ENCODE measurements around the gene CGNL1.

CGNL1 gene

DNA sequence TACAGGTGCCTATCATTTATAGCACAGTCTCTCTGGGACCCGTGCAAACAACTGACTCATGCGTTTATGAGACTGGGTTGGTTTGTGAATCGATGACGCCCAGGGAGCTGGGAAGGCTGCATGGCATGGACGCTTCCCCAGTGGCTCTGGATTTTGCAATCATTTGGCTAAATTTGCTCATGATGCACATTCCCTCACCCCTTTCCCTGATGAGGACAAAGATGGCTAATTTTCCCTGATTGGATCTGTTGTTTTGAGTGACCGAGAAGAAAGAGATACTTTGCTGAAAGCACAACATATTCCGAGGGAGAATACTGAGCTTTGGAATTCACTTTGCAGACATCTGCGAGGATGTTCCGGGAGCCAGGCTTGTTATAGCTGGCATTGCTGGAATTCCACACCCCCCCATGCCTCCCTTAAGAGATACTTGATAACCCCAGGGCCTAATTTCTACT lies 51.1 kb downstream of the CGNL1 start:
- no peak for DNase-seq

- no peak for DNase-seq
Measured at GRCh38 chr15:57432141-57432741, 55.9 kb downstream of the CGNL1 start.

- DNase-seq: no peak
Measured at GRCh38 chr15:57436166-57436565, 59.9 kb downstream of the CGNL1 start.

DNA sequence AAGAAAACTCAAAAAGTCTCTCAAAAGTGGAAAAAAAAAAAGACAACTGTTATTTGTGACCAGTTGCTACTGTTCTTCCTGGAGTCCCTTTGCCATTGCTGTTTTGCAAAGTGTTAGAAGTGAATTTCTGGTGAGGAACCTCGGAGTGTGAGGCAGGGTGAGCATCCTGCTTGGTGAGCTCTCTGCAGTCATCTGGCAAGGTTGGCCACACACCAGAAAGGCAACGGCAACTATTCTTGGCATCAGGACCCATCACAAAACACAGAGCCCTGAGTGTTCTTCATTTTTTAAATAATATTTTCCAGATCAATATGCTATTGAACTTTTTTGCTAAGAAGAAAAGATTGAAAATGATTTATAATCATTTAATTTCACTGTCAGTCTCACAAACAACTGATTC lies 60.7 kb downstream of the CGNL1 start:
- DNase-seq: no peak

GRCh38 chr15:57437564-57437963 lies 61.3 kb downstream of the CGNL1 start:
- no peak for DNase-seq

DNA sequence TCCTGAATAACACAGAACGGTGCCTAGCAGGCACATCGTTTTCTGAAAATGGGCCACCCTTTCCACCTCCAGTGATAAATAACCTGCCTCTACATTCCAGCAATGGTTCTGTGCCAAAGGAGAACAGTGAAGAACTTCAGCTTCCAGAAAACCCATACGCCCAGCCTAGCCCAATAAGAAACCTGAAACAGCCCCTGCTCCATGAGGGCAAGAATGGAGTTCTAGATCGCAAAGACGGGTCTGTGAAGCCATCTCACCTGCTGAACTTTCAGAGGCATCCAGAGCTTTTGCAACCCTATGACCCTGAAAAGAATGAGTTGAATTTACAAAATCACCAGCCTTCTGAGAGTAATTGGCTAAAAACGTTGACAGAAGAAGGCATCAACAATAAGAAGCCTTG lies 61.9 kb downstream of the CGNL1 start:
- DNase-seq: no peak

- no peak for DNase-seq
Measured at GRCh38 chr15:57439128-57440027, 63.1 kb downstream of the CGNL1 start.

DNA sequence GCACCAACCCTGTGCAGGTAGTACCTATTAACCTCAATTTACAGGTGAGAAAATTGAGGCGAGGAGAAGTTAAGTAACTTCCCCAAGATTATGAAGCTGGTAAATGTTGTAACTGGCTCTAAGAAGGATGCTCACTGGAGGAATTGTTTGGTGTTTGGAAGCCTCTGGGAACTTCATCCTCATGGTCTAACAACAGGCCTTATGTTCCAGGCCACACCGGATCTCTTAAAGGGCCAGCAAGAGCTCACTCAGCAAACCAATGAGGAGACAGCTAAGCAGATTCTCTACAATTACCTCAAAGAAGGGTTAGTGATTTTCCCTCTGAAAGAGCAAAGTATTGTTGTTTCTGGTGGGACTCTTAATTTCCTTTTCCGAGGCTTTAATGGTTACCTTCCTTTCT lies 63.9 kb downstream of the CGNL1 start:
- no peak for DNase-seq

GRCh38 chr15:57440799-57441198 lies 64.5 kb downstream of the CGNL1 start:
- no peak for DNase-seq

DNA sequence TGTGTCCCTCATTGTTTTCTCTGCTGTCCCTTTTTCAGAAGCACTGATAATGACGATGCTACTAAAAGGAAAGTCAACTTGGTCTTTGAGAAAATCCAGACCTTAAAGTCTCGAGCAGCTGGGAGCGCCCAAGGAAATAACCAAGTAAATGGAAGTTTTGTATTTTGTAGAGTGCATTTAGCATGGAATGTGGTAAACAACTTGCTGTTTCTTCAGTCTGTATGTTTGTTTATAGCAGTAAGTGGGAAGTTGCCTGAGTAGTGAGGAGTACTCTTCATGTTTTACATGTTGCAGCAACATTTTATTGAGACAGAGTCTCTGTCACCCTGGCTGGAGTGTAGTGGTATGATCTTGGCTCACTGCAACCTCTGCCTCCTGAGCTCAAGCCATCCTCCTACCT lies 66.0 kb downstream of the CGNL1 start:
- no peak for DNase-seq

DNA sequence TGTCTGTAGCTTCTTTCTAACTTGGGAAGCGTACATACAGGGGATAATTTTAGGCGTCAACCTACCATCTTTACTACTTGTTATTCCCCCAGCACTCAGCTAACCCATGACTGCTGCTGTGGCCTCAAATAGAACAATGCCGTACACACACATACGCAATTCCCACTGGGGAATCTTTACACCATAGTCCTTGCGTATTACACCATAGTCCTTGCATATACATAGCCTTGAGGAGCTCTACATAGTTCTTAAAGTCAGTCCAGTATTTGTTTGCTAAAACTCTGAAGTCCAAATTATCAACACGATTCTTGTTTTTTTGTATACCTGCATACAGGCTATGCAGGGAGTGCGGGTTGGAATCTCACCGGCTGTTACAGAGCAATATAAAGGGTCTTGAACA lies 67.2 kb downstream of the CGNL1 start:
- DNase-seq: no peak

- no peak for DNase-seq
Measured at GRCh38 chr15:57444877-57445513, 68.7 kb downstream of the CGNL1 start.

DNA sequence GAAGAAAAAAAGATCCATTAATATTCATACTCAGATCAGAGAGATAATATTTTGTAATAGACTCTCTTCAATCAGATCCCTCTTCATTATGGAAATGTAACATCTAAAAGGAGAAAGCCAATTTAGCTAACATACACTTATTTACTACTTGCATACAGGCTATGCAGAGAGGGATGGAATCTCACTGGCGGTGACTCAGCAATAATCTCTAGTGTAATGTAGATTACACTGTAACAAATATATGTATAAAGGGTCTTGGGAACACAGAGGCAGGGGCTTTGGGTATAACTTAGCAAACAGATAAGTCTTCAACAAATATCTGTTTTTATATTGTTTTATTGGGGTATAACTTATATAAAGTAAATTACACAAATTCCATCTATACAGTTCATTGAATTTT lies 69.6 kb downstream of the CGNL1 start:
- DNase-seq: no peak

DNA sequence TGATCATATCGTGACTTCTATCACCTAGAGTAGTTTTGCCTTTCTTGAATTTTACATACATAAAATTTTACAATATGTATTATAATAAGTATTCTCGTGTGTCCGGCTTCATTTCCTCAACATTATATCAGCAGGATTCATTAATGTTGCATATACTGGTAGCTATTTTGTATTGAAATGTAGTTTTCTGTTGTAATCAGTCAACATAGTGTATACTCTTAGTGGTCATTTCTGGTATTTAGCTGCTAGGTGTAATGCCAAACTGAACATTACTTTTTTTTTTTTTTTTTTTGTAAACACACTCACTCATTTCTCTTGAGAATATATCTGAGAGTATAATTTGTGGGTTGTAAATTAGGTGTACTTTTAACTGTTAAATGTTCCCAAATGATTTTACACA lies 70.1 kb downstream of the CGNL1 start:
- no peak for DNase-seq

DNA sequence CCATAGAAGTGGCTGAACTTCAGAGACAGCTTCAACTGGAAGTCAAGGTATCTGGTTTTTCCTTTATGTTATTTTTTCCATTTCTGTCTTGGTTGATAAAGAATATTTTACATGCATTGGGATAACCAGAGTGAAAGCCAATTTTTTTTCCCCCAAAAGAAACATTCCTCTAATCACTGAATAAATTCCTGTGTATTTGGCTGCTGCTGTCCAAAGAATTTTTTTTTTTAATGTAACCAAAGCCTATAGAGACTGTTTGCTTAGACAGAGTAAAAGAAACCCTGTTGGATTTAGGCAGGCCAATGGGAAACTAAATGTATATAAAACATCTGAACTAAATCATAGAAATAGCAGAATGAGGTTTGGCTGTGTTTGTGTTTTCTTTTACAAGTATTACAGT lies 75.2 kb downstream of the CGNL1 start:
- no peak for DNase-seq

- DNase-seq: no peak
Measured at GRCh38 chr15:57452090-57452754, 75.9 kb downstream of the CGNL1 start.

DNA sequence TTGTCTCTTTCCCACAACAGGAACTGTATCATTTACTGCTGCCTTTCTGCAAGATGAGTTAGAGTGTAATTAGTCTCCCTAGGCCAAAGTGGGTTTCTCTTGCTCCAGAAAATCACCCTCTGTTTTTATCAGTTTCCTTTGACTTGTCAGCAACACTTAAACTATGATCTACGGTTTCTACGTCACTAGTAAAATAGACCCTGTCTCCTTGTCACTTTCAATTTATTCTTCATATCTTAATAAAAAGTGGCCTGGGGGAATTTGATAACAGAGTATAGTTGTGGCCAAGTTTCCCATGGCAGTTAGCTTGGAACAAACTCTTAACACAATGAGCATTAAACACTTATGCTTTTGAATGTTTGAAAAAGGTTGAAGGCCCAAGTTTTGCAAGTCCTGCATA lies 79.6 kb downstream of the CGNL1 start:
- DNase-seq: no peak

- DNase-seq: no peak
Measured at GRCh38 chr15:57456559-57456958, 80.3 kb downstream of the CGNL1 start.

- DNase-seq: no peak
Measured at GRCh38 chr15:57457726-57458125, 81.4 kb downstream of the CGNL1 start.

DNA sequence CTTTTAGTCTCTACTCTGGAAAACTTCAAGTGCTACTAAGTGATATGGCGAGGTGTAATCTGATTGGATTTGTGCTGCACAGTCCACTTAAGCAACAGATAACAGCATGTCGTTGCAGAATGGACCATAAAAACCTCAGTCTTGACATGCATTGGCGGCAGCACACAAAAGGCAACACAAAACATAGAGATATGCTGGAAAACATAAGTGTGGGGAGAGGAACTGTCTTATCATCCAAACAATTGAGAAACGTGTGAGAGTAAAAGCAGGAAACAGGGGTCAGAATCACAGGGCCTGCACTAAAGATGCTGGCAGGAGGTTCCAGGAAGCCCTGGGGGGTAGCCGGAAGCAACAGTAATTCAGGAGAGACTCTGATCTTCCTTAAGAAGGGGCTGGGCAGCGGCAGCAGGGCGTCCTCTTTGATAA lies 82.1 kb downstream of the CGNL1 start:
- no peak for DNase-seq

DNA sequence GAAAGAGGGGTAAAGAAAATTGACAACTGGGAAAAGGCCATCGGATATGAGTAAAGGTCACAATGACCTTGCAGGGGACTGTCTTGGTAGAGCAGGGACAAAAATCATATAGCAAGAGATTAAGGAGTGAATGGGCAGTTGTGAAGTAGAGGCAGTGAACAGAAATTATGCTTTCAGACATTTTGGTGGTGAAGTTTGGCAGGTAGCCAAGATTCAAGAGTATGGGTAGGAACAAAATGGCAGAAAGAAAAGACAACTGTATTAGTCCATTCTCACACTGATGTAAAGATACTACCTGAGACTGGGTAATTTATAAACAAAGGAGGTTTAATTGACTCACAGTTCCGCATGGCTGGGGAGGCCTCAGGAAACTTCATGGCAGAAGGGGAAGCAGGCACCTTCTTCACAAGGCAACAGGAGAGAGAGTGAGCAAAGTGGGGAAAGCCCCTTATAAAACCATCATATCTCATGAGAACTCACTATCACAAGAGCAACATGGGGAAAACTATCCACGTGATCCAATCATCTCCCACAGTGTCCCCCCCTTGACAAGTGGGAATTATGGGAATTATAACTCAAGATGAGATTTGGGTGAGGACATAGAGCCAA lies 84.0 kb downstream of the CGNL1 start:
- DNase-seq: no peak

DNA sequence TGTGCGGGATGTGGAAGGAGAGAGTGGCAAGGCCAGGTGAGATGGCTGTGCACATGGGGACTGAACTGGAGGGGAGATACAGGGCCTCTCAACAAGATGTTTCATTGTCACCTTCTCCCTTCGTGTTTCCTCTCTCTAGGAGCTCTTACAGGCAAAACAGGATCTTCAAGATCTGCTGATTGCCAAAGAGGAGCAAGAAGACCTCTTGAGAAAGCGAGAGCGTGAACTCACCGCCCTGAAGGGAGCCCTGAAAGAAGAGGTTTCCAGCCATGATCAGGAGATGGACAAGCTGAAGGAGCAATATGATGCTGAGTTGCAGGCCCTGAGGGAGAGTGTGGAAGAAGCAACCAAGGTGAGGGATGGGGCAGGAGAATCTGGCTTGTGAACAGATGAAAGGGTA lies 85.2 kb downstream of the CGNL1 start:
- DNase-seq: no peak

DNA sequence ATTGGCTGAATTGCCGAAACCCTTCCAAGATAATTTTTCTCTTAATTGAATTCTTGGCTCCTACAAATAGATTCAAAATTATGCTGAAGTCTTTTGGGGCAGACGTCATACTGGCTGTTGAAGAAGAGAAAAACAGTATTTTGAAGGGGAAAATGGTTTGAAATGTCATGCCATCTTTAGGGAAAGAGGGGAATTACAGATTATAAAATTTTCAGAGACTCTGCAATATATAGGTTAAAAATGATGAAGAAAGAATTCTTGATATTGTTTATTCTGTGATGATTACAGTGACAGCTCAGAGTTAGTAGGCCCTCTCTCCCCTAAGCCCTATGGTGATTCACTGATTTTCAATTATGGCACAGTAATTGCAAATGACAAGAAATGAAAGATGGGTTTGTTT lies 86.1 kb downstream of the CGNL1 start:
- DNase-seq: no peak

All from stimulated activated CD4-positive, alpha-beta T cell treated with anti-CD3 and anti-CD28 coated beads, Interleukin-2, amount 100 ng/mL, for 48 hours (primary cell).